Fibroblast of the aortic adventitia (primary cell): ENCODE data around the gene MFAP3L. TPM values are rescaled to one million over a fixed set of nuclear protein-coding genes. Genes with fewer than 3 reads are reported as not detected.

ENCODE experiments used
- DNase-seq: peaks from one replicate; pipeline ENCODE4 v3.0.0-alpha.2; 2010; ENCODE audit warnings: low read depth
- H3K4me3 ChIP-seq: 2 replicates; pipeline ENCODE4 v1.5.1; 2011; ENCODE audit warnings: low read depth, mild to moderate bottlenecking, control low read depth, low read length, moderate library complexity
- CTCF ChIP-seq: IDR thresholded peaks from 2 replicates; pipeline ENCODE4 v1.5.1; 2011; ENCODE audit warnings: mild to moderate bottlenecking, low read length, control low read depth, inconsistent platforms; ENCODE audit not compliant: insufficient read depth
- total RNA-seq: library from RNA; depleted of rRNA; stranded (reverse); fragments of >200 nt; gene quantifications from 2 replicates; pipeline ENCODE4 v1.2.3, GENCODE V29; 2012; ENCODE audit warnings: low replicate concordance

MFAP3L gene
- total RNA-seq, 1 donor = 3.3 TPM

- TF ChIP-seq CTCF = no peak
These were observed 32.7 kb downstream of the MFAP3L start for GRCh38 chr4:169993531-169993930.

GRCh38 chr4:169988252-169988651, 37.9 kb downstream of the MFAP3L start:
- H3K4me3 ChIP-seq = no peak overlapping the region
- TF ChIP-seq CTCF = no peak
- peak; percentile 34 for DNase-seq

More at GRCh38 chr4:169993531-169993930, 32.7 kb downstream of the MFAP3L start:
- no peak for DNase-seq
- no peak overlapping the region for H3K4me3 ChIP-seq

- no peak overlapping the region for H3K4me3 ChIP-seq
- TF ChIP-seq CTCF = no peak
- no peak for DNase-seq
These were observed 38.6 kb downstream of the MFAP3L start for GRCh38 chr4:169987327-169988228.

- no peak overlapping the region for H3K4me3 ChIP-seq
- TF ChIP-seq CTCF = no peak
- DNase-seq = no peak
These were observed 39.8 kb downstream of the MFAP3L start for GRCh38 chr4:169986369-169986768.

GRCh38 chr4:169985881-169986280, 40.3 kb downstream of the MFAP3L start:
- DNase-seq = no peak
- no peak for TF ChIP-seq CTCF
- H3K4me3 ChIP-seq = no peak overlapping the region

- no peak for TF ChIP-seq CTCF
- H3K4me3 ChIP-seq = no peak overlapping the region
- DNase-seq = no peak
These were observed 41.5 kb downstream of the MFAP3L start for GRCh38 chr4:169984745-169985144.
